Erythroblast (primary cell): ENCODE measurements around the gene HPN.

Experiments
- GATA1 ChIP-seq: IDR thresholded peaks from 2 replicates; pipeline ENCODE4 v1.6.1; 2011; ENCODE audit warnings: low read depth, mild to moderate bottlenecking, control low read depth, low read length, moderate library complexity
- POLR2A ChIP-seq: IDR thresholded peaks from 2 replicates; pipeline ENCODE4 v1.6.1; 2011; ENCODE audit warnings: mild to moderate bottlenecking, low read length

DNA sequence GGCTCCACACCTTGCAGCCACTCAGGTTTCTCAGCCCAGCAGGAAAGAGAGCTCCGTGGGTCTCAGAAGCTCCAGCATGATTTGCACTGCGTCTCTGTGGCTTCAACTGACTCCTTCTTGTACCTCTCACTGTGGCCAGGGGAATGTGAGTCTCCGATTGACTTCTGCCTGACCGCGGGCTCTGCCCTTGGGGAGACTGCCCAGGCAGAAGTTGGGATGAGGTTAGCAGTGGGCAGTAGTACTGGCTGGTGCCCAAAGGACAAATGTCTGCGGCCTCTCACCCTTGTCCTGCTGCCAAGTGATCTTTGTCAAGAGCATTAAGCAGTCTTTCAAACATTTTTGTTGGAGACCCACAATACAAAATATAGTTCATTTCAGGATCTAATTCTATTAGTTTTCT lies 39.7 kb downstream of the HPN start:
- TF ChIP-seq POLR2A (no peak), GATA1 (no peak)
